ENCODE results near the gene ERBB4.

ERBB4 gene

DNA sequence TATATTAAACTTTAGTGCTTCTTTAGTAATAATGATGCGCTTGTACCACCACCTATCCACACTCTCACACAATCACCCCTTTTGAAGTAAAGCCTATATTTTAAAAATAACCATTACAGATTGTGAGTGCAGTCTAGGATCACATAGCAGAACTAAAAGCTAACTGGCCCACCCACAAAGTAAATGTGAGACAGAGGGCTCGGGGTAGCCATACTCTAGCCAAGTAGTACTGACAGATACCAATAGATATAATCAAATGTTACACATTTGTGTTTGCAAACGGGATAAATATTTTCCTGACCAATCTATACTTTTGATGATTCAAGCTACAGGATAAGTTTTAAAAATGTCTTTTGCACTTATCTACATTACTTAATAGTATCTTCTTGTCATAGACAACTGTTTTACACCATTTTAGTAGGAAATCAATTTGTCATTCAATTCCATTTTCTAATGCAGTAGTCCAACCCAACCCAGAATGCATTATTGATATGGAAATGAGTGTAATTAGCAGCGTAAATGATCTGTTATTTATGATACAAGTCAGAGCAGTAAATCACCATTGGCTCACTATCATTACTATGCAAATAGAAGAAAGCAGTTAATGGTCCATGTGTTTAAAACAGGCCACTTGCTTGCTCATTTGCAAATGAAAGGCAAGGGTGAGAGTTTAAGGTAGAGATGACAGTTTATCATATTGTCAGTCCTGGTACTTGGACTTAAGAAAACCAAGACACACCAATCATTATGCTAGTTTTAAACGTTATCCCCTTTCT is 111.8 kb downstream of the ERBB4 start:
- no peak for FAIRE-seq

DNA sequence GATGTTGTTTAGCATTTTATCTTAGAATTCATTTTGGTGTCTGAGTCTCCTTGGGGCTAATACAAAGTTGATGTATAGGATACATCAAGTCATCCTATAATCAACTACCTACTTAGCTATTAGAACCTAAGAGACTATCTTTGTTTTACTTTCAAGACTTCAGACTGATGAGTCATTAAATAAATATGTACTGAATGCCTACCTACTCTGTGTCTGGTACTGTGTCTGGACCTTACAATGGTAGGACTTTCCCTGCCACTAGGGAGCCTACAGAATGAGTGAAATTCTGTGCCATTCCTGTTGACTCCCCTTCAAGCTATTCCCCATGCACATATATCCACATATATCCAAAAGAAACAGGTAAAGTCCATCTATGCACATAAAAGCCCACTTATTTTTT is 114.5 kb downstream of the ERBB4 start:
- FAIRE-seq: no peak

DNA sequence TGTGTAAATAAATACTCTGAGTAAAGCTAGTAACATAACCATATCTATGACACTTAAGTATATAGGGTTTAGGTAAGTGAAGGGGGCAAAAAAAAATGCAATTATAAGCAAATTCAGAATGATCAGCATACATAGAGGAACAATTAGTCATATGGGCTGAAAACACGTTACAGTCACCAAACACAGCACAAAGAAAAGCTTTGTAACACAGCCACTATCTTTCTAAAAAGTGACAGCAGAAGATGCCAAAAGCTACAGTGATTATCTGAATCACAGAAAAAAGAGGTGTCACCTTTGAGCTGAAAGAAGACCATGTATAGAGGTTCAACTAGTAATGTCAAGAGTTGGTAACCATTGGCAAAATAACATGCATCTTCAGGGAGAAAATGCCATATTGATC is 115.5 kb downstream of the ERBB4 start:
- FAIRE-seq: no peak

DNA sequence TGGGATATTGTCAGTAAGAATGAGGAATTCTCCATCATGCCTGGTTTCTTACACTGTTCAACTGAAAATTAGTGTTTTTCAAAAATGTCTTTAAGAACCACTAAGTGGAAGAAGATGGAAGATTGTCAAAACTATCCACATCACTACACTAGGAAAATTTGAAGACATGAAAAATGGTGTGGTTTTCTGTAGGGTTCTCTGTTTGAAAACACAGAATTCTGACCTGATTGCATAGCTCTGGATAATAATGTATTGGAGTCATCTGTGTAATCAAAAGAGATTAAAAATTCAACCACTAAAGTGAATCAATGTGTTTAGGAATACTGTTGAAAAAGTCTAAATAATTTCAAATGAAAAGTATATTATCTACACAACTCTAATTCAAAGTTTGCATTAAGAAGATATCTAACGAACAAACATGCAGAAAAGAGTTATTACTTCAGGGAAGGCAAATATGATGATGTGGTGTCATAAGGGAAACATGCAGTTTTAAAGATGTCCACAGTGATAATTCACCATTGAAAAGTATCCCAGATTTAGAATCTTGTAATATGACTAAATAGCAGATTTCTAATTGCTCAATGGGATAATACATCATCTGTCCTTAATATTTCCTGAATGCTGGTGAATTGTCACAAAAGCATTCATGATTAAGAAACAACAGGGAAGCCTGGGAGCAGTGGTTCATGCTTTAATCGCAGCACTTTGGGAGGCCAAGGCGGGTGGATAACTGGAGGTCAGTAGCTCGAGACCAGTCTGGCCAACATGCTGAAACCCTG is 116.9 kb downstream of the ERBB4 start:
- FAIRE-seq: no peak

DNA sequence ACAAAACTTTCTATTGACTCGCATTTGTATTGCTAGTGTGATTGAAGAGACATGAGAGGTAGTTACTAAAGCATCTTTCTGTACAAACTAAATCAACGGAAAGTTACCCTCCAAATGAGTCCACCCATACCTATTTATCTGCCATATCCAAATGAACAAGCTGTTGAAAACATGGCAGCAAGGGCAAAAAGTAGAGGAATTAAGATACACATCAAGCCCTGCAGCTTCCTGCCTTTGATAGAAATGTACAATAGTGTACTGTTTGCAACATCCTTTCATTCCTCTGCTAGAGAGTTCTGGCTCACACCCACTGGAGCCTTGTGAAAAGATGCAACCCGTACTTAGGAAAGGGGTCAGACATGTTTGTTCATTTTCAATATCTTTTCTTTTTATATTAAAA is 122.5 kb downstream of the ERBB4 start:
- no peak for FAIRE-seq

DNA sequence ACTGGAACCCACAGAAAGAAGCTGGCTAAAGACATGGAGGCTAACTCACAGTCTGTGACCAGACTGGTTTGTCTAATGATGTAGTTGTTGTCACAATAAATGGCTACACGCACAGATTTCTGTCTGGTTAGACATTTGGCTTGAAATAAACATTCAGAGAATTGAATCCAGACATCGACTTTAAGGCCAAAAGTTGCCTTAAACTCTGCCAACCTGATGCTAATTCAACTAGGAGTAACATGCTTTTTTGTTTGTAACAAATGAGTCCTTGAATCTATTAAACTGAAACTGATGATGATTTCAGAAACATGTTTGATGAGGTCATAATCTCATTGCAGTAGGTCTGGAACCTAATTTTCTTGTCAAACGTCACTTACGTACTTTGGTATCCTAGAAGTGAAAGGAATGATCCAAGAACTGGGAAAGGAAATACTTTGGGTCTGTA is 123.8 kb downstream of the ERBB4 start:
- FAIRE-seq: no peak

DNA sequence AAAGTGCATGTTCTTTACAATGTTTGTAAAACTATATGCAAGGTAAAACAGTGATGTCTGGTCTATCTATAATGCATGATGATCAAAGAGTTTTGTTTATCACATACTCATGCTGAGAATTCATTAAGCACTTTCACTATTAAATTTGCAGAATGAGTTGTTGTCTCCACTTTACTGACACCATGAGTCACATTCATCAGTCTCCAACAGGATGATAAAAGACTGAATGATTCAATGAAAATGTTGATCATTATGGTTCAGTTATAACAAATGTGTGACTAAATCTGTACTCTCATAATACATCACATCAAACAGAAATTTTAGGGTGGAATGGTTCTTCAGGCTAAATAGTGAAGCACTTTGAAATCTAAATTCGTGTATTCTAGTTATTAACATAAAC is 129.0 kb downstream of the ERBB4 start:
- peak; percentile 72 for FAIRE-seq

DNA sequence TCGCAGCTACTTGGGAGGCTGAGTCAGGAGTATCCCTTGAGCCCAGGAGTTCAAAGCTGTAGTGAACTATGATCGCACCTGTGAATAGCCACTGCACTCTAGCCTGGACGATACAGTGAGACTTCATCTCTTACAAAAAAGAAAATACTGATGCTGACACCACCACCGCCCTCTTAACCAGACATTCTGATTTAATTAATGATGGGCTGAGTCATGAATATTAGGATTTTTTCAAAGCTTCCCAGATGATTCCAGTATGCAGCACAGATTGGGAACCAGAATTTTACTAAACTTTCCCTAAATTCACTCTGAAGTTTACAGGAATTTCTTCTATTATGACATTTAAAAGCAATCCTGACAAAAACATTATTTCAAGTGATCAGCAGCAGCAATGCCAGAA is 130.1 kb downstream of the ERBB4 start:
- FAIRE-seq: no peak

DNA sequence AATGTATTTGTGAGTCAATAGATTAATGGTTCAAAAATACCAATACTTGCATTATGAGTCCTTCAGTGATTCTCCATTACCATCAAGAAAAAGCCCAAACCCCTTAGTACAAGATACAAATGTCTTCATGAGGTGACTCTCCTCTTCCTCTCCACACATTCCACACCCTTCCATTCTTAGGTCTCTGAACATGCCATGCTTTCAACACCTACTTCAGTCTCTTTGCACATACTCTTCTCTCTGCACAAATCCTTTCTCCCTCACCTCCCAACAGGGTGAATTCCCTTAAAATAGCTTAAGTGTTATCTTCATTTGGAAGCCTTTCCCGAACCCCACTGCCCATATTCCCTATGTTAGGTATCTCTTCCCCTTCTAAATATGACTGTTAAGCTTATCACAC is 131.9 kb downstream of the ERBB4 start:
- no peak for FAIRE-seq

DNA sequence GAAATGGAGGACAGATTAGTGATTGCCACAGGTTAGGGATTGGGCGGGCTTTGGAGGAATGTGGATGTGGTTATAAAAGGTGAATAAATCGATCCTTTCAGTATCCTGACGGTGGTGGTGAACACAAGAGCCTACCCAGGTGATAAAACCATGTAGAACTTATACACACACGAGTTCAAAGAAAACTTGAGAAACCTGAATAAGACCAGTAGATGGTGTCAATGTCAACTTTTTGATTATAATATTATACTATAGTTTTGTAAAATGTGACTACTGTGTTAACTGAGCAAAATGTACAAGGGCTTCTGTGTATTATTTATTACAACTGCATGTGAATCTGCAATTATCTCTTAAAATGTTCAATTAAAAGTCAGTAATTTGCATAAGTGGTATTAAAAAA is 136.3 kb downstream of the ERBB4 start:
- FAIRE-seq: no peak

DNA sequence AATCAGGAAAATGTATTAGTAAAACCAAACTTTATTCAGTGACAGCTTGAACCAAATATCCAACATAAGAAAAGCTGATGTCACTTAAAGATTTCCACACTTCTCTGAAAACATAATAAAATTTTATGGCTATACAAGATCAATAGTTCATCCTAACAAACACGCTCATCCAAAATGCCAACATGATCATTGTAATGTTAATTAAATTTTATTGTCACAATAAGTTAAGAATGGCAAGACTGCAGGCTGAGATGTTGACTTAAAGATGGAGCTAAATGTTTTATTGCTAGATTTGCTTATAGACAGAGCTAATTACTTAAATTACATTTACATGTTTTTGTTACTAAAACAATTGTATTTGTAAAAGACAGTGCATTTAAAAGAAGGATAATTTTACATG is 140.3 kb downstream of the ERBB4 start:
- no peak for FAIRE-seq

DNA sequence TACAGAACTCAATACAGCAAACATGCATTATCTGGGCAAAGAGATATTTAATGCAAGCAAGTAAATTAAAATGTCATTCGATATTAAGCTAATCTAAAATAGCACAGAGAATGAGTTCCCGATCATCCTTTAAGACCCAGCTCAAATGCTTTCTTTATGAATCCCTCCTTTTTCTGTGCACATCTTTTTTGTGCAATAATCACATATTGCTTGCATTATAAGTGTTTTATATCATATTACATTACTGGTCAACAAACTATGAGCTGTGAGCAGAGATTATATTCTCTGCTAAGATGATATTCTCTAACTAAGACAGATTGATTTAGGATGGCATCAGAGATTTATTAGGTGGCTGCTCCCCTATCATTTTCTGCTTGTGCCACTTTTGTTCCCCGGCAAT is 146.1 kb downstream of the ERBB4 start:
- no peak for FAIRE-seq

DNA sequence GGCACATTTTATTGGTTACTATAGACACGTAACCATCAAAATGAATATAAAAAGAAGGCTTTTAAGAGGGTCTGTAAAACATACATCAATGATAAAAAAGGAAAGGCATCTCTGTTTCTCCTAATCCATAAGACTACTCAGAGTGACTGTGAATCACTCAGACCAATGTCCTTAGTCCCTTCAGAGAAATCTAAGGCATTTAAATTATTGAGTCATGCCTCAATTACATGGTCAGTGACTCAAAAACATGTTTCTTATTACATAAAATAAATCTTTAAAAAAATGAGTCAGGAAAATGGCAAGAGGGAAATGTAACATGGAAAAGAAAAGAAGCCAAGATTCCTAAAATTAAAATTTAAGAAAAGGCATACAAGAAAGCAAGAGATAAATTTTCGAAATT is 146.6 kb downstream of the ERBB4 start:
- no peak for FAIRE-seq

DNA sequence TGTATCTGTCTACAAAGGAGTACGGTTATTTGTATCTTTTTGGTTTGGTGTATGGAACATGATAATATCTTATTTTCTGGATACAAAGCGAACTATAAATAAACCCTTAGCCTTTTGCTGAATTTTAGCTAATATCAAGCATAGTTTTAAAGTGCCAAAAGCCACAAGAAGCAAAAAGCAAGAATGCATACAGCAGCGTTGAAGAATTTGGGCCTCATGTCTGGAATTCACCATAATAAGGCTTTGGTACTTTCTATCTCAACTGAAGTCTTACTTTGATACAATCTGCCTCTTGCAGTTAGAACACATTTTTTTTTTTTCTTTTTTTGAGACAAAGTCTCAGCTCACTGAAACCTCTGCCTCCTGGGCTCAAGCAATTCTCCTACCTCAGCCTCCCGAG is 151.5 kb downstream of the ERBB4 start:
- FAIRE-seq: no peak

DNA sequence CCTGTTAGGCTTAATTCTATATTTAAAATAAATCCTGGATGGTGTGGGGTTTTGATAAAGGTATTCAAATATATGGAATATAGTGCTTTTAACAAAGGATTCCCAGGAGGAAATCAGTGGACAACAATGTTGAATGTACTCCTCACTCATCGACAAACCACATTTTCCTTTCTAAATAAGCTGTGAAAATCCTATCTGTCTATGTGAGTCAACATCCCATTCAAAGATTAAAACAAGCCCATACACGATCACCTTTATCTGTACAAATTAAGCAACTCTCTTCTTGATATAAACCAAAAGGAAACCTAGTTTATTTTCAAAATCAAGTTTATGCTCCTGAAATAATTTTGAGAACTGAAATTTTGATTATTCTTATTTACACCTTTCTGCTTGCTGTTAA is 153.4 kb downstream of the ERBB4 start:
- FAIRE-seq: no peak

DNA sequence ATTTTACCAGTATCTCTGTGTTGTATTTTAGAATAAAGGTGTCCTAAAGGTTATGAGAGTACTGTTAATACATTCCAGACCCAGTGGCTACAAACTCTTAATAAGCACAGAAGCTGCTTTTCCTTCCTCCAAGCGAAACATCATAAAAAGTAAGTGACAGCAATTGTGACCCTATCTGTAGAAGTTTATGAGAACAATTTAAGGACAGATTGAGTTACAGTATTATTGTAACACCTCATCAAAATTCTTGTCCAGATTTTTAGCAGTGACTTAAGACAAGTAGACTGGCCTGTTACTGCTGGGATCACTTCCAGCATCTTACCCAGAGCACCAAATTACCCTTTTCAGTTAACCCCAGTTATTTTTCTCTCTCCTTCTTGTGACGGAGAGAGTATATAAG is 154.6 kb downstream of the ERBB4 start:
- FAIRE-seq: no peak

DNA sequence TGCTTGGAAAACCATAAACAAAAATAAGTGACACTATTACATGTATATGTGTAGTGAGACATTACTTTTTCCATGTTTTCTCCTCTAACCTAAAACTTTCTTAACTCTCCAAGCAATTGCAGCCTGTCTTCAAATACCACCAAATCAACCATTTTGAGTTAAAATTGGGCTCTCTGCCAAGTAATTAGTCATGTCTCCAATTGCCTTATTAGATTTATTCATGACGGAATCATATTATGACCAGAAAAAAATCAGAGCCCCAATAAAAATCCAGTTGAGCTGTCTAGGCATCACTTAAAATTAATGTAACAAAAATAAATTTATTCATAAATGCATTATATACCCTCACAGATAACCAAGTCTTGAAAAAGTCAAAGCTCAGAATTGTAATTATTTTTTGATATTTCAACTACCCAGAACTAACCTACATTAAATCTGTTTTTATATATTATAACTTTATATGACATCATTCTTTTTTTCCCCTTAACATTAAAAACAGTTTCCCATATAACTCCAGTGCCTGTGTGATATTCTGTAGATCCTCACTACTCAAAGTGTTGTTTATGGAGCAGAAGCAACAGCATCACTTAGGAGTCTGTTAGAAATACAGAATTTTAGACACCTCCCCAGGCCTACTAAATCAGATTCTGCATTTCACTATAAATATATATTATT is 157.0 kb downstream of the ERBB4 start:
- FAIRE-seq: peak; percentile 27

DNA sequence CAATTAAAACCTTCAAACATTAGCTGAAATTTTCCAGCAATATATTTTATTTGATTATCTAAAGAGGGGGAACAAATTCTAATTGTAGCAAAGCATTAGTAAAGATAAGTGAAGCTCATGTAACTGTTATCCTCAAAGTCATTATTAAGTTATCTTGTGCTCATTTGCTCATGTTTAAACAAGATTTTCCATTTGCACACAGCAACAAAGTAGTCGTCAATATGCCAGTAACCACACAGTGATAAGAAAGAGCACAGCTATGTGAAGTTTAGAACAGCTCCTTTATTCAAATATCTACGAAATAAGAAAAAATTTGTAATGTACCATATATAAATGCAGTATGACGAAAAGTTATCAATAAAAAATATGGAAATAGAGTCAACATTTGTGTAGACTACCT is 159.5 kb downstream of the ERBB4 start:
- FAIRE-seq: no peak

DNA sequence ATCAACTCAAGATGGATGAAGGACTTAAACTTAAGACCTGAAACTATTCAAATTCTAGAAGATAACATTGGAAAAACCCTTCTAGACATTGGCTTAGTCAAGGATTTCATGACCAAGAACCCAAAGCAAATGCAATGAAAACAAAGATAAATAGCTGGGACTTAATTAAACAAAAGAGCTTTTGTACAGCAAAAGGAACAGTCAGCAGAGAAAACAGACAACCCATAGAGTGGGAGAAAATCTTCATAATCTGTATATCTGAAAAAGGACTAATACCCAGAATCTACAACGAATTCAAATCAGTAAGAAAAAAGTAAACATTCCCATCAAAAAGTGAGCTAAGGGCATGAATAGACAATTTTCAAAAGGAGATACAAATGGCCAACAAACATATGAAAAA is 171.2 kb downstream of the ERBB4 start:
- FAIRE-seq: no peak

DNA sequence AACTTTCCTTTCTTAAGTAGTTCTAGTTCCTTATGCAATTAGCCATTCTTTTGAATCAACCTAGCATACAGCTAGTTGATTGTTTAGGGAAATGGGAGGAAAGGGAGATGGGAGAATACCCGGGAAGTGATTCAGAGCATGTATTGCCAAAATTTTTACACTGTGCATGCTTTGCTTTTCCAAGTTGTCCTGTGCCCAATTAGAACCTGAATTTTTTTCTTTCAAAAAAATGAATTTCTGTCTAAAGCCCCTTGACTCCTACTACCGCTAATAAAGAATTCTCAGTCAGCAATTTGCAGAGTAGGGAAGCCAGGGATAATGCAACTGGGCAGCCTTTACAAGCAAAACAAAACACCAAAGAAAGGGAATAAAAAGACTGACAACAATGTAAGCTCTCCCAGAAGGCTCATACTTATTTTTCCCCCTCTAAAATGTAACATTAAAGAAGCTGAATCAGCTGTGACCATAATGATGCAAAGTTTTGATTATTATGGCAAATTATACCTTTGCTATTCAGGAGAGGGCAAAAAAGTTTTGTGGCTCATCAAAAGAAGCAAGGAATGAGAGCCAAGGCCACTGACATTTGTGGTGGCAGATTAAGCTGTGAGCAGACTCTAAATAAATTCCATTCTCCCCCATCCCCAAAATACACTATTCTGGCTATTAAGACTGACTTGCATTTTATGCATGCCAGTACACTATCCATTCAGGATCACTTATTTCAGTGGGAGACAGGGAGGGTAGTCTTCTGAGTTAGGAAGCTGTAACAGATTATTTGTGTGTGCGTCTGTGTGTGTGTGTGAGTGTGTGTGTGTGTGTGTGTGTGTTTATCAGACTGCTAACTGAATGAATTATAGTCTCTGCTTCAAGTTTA is 174.3 kb downstream of the ERBB4 start:
- no peak for FAIRE-seq

DNA sequence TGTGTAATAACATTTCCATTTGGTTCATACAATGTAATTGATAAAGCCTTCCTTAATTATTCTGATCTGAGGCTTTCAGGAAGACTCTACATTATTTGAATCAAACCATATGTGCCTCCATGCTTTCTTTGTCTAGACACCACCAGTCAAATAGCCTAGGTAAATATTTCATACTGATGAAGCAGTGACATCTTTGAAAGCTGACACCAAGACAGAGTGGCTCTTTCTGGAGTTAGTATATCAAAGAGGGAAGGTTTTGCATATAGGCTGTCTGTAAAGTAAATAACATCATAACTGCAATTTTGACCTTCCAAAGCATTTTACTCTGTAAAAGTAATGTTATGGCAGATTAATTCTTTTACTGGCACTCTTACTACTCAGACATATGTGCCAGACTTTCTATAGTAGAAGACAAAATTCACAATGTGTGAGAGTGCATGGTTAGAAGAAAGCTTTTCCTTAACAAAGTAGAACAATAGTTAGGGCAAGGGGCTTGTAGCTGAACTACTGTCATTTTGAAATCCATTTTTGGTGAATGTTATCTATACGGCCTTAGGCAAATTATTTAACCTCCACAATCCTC is 177.3 kb downstream of the ERBB4 start:
- FAIRE-seq: no peak

DNA sequence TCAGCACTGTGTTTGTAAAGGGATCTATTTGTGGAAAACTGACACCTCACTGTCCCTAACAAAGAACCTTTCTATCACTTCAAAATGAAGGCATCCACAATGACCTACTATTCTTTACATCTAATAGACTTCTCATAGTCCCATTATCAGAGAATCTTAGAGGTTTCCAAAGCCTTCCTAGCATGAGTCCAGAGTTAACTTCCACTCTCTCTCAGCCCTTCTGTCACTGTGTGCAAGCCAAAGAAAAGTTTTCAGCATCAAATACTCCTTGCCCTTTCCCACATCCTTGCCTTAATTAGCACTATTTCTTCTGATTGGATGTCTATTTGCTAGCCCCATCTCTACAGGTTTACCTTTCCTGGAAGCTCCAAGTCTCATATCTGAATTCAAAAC is 178.5 kb downstream of the ERBB4 start:
- no peak for FAIRE-seq
